DLD1 (cell line): ENCODE data around the gene BLVRB.
"Not testable (repeated sequence)": the region's sequence is repeated elsewhere in the genome, so short reads cannot be mapped to it uniquely, and the experiment has no call there.

Source experiments
- in situ Hi-C: cut with HindIII; loops from 2 replicates; pipeline ENCODE4 v1.10.0; 2017; ENCODE audit warnings: low sequenced_read_pairs

The BLVRB gene

DNA sequence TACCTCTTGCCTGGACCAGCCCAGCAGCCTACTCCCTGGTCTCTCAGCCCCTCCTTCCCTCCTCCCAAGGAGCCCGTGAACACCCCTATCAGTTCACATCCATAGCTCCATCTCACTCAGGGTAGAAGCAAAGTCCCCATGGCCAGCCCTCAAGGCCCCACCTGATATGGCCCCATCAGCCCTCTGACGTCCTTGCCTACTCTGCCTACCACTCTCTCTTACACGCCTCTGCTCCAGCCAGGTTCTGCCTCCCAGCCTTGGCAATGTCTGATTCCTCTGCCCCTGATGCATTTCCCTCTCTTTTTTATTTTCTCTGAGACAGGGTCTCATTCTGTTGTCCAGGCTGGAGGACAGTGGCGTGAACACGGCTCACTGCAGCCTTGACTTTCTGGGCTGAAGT, 13.5 kb downstream of the BLVRB start:
- in situ Hi-C loops: no loop called here

DNA sequence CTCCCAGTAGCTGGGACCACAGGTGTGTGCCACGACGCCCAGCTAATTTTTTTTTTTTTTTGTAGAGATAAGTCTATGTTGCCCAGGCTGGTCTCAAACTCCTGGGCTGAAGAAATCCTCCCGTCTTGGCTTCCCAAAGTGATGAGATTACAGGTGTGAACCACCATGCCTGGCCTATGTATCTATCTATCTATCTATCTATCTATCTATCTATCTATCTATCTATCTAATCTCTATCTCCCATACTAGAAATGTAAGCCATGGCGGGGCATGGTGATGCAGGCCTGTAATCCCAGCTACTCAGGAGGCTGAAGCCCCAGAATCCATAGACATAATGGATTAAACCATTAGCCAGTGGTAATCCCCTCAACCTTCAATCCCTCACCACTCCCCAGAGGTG, 14.9 kb downstream of the BLVRB start:
- in situ Hi-C loops: no loop called here

DNA sequence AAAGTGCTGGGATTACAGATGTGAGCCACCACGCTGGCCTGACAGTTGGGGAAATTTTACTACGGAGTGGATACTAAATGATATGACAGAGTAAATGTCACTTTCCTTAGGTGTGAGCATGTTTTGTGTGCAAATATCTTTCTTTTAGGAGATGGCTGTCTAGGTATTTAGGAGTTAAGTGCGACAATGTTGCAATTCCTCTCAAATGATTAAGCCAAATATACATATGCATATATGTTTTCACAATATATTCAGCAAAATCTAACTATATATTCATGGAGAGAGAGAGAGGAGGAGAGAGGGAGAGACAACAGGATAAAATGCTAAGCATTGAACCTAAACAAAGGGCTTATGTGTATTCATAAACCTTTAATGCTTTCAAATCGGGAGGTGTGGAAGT, 16.0 kb downstream of the BLVRB start:
- in situ Hi-C loops: no loop called here

DNA sequence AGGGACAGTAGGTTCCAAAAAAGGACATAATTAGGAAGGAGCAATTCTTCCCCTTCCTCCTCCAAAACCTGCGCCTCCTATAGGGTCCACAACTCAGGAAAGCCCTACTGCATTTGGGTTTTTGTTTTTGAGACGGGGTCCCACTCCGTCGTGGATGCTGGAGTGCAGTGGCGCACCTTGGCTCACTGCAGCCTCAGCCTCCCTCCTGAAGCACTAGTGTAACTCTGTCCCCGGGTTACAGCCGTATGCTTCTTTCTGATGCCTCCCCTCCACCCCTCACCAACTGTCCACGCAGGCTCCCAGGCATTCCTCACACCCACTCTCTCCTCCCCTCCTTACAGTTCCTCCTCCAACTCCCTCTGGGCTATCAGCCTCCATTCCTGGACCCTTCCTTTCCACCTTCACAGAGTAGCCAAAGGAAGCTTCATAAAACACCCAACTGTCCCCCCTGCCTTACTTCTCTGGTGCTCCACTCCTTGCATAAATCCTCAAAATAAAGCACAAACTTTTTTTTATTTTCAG, 19.2 kb downstream of the BLVRB start:
- in situ Hi-C loops: no loop called here

DNA sequence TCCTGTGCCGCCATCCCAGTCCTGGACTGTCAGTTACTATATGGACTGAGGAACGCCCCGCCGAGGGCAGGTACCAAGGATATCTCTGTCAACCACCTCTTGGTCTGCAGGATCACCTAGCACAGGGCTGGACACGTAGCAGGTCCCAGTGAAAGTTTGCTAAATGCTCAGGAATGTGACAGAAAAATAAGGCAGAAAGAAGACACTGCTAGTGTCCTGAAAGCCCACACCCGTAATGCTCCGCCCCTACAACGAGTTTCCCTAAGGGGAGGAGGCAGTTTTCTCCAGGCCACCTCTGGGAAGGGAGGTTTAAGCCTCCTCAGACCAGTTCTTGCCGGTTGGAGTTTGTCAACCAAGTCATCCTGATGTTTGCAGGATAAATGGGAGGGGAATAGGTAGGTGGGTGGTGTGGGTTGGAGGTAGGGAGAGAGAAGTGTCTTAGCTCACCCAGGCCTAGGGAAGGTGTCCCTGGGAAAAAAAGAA, 19.7 kb downstream of the BLVRB start:
- in situ Hi-C loops: no loop called here

DNA sequence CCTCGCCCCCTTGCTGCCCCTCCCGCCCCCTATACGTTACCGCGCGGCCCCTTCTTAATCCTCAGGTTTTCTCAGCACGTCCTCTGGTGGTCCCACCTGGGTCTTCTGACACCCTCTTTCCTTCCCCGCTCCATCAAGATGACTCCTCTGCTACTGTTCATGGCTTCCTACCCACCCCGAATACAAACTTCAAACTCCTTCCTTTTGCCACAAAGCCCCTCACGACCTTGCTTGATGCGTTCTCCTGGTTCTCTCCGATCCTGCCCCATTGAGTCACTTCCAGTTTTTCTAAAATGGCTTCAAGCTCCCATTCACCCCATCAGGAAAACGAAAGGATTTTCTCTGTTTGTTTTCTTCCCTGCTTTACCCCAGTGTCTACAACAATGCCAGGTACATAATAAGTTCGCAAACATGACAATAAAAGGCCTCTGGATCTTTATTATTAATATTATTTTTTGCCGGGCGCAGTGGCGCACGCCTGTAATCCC, 20.7 kb downstream of the BLVRB start:
- in situ Hi-C loops: no loop called here

DNA sequence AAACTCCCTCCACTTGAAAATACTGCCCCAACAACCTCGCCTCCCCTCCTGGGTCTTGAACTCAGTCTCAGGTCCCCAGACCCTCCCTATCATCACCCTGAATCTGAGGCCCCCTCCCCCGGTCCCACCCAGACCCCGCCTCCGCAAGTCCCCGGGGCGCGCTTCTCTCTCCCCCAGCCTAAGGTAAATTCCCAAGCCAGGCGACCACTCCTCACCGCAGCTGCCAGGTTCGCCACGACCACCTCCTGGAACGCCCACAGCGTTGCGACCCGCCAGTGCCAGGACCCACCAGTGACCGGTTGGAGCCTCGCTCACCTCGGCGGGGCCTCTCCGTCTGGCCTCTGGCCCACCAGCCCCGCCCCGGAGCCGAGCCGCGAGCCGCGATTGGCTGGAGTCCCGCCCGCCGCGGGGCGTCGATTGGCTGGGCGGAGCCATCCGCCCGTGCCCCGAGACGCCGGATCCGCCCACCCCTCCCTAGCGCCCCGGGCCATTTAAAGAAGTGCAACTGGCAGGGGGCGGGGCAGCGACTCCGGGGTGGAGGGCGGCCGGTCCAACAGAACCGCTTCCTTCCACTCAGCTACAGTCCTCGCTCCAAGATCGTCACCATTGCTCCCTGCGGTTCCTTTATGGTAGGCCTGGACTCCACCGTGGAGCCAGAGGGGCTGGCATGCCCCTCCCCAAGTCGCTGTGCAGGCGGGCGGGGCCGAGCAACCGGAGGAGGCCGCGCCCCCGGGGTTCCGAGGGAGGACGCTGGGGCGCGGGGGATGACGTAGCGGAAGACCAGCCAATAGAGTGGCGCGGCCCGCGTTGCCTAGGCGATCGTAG, 21.3 kb downstream of the BLVRB start, which contains the start of gene SERTAD3:
Gene SERTAD3 (minus strand): TSS at position 336 of the 825 bp plus-strand sequence. CDS start 2,255 bp downstream, outside the sequence.
- in situ Hi-C loops: no loop called here

DNA sequence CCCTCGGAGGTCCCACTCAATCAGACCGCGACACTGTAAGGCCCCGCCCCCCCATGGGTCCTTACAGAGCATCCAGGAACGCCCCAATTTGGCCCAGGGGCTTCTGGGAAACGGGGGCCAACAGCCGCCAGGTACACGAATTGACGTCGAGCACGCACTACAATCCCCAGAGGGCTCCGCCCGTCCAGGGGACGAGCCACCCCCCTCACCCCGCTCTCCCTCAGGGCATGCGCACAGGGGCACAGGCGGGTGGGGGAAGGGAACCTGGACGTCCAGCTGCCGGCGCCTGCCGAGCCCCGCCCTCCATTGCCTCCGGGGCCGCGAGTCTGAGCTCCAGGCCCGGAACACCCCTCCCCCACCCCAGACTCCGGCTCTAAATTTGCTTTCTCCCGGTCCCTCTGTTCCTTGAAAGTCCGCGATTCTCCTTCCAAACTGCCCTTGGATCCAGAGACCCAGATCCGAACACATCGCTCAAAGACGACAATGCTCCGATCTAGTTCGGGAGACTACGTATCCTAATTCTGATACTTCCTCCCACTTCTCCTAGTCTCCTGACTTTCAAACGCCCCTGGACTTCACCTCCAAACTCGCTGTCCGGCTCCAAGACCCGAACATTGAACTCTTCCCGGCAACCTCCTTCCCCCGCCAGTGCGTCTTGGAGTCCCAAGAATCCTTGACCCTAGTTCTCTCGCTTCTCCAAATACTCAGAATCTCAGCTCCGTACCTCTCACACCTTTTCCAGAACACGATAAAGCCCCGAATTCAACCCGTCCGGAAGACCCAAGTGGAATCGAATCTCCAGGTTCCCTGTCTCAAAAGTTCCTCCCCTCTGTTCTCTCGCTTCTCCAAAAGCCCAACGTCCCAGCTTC, 22.2 kb downstream of the BLVRB start:
- in situ Hi-C loops: no loop called here

DNA sequence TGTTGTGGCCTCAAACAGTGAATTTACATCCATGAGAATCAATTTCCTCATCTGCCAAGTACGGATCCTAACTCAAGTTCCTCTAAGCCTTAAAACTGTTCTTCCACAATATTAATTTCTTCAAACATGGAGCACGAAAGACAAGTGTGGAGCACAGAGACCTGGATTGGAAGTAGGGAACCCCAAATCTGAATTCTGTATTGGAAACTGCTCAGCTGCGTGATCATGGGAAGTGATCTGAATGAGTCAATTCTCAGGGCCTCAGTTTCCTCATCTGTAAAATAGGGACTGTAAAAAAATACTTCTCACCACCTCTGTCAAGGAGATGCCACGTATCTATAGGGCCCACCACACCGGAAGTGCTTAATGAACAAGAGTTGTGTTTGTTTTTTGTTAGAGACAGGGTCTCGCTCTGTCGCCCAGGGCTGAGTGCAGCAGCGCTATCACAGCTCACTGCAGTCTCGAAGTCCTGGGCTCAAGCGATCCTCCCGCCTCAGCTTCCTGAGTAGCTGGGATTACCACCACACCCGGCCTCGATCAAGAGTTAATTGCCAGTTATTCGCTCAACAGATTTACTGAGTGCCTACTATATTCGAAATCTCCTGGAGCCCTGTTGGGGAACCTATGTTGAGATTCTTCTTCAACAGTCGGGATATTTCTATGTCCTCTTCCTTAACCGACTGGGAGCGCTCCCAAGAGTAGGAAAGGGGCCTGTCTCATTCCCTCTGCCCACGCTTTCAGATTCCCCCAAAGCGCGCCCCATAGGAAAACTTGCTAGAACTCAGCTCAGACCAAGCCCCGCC, 23.0 kb downstream of the BLVRB start:
- in situ Hi-C loops: no loop called here

DNA sequence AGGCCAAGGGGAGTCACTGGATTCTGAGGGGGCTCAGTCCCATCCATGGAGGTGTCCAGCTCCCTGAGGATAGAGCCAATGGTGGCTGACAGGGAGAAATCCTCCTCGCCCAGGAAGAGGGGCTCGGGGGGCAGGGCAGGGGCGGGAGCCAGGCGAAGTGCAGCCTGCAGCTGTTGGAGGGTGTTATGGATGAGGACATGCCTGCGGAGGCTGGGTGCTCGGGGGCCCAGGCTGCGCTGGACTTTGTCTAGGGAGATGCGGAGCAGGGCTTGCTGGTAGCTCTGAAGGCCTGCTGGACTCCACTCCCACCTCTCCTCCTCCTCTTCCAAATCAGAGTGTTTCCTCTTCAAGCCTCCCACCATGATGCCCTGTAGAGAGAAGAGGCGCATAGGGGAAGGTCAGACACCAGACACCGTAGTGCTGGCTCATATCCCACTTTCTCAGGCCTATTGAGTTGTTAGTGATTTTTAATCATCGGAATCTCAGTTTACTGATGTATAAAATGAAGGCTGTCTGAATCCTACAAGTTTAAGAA, 23.8 kb downstream of the BLVRB start:
- in situ Hi-C loops: no loop called here

DNA sequence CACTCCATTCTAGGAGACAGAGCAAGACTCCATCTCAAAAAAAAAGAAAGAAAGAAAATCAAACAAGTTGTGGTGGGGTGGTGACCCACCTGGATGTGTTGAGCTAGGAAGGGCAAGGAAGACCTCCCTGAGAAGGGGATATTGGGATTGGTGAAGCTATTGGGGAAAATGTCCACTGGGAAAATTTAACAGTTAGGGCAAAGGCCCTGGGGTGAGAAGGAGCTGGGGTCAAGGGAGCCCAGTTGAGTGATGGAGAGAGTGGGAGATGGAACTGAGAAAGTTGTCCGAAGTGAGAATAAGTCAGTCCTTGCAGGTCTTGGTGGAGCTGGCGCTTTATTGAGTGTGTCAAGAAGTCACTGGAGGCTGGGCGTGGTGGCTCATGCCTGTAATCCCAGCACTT, 27.3 kb downstream of the BLVRB start:
- in situ Hi-C loops: no loop called here

DNA sequence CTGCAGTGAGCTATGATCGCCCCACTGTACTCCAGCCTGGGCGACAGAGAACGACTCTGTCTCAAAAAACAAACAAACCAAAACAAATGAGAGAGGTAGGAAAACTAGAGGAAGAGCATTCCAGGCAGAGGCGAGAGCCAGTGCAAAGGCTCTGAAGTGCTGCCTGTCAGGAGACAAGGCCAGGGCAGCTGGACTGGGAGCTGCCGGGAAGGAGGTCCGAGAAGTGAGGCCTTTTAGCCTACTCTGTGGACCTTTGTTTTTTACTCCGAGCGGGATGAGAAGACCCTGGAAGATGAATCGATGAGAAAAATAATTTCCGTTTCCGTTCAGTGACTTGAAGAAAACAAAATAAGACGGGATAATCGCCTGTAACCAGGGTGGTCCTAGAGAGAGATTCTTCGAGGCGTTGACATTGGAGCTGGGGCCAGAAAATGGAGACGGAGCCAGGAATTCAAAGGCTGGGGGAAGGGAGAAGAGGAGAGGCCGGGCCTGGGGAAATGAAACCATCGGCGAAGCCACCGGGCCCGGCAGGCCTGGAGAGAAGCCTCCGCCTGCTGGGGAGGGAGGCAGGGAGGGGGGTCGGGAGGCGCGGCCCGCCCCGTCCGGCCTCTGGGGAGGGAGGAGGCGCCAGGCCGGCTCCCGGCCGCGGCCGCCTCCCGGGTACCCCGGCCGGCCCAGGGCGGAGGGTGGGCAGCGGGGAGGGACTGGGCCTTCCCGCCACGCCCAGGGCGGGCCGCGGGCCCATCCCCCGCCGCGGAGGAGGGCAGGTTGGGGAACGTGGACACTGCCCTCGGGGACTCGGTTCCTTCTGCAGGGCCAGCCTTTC, 31.9 kb downstream of the BLVRB start:
- in situ Hi-C loops: no loop called here

DNA sequence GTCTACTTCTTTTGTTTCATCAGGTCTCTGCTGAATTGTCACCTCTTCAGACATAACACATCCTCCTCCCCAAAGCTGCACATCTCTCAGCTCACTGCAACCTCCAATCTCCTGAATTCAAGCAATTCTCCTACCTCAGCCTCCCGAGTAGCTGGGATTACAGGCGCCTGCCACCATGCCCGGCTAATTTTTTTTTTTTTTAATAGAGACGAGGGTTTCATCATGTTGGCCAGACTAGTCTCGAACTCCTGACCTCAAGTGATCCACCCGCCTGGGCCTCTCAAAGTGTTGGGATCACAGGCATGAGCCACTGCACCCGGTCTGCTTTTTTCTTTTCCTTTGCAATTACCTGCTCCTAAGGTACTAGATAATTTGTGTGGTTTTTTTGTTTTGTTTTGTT, 32.8 kb downstream of the BLVRB start:
- in situ Hi-C loops: not testable (repeated sequence)

DNA sequence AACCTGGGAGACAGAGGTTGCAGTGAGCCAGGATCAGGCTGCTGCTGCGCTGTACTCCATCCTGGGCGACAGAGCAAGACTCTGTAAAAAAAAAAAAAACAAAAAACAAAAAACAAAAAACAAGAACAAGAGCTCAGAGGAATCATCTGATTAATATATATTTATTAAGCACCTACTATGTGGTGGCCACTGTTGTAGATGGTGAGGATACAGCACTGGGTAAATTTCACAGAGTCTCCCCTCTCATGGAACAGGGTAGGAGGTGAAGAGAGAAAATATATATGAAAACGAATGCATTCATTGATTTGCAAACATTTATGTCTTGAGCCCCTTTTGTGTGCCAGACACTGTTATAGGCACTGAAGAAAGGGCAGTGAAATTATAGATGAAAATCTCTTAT, 33.8 kb downstream of the BLVRB start:
- in situ Hi-C loops: no loop called here

DNA sequence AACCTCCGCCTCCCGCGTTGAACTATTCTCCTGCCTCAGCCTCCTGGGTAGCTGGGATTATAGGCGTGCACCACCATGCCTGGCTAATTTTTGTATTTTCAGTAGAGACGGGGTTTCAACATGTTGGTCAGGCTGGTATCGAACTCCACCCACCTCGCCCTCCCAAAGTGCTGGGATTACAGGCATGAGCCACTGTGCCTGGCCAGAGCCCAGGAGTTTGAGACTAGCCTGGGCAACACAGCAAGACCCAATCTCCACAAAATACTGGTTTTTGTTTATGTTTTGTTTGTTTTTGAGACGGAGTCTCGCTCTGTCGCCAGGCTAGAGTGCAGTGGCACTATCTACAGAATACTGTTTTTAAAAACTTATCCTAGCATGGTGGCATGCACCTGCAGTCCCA, 35.3 kb downstream of the BLVRB start:
- in situ Hi-C loops: not testable (repeated sequence)

DNA sequence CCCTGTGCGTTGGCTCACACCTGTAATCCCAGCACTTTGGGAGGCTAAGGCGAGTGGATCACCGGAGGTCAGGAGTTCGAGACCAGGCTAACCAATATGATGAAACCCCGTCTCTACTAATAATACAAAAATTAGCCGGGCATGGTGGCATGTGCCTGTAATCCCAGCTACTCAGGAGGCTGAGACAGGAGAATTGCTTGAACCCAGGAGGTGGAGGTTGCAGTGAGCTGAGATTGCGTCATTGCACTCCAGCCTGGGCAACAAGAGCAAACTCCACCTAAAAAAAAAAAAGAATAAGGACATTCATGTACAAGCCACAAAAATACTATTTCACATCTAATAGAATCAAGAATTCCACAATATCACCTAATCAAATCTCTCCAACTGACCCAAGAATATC, 37.3 kb downstream of the BLVRB start:
- in situ Hi-C loops: not testable (repeated sequence)

DNA sequence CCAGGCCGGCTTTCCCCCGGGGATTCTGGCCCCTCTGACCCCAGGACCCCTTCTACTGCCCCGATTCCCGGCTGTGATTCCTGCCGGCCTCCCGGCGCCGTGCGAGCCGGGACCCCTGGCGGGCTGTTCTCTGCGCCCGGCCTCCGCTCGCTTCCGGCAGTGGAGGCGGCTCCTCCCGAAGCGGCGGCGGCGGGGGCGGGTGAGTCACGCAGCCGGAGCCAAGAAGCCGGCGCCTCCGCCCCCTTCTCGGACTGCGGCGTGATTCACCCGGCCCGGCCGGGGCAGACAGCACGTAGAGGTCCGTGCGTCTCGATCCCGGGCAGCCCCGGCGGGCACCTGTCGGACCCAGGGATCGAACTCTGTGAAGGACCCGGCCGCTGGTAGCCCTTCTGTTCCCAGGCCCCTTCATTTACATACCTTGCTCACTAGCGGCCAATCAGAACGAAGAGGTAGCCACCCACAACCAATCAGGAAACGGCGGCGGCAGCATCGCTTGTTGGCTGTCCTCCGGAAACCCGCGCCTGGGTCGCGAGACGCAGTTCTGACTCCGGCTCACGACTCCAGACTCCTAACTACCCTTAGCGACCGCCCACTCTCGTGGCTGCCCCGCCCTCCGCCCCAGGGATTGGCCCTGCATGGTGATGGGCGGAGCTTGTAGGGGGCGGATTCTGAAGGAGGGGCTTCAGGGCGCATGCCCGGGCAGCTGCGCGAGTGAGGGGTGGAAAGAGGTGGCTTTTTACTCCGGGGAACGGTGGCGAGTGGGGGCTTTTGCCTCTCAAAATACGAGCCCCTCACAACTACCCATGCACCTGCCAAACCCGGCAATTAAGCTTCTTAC, 39.9 kb downstream of the BLVRB start, which contains the start of gene SERTAD1:
Gene SERTAD1 (minus strand): TSS at position 543 of the 838 bp plus-strand sequence. CDS start 2,446 bp downstream, outside the sequence.
- in situ Hi-C loops: no loop called here
